HepG2 (cell line): Measurements from ENCODE around the gene NAA15. TPM values are rescaled to one million over a fixed set of nuclear protein-coding genes. Genes with fewer than 3 reads are reported as not detected.

Source experiments
- BCLAF1 ChIP-seq: fragments of 450-650 bp; IDR thresholded peaks from 2 replicates; pipeline ENCODE4 v1.6.1; 2017; ENCODE audit warnings: mild to moderate bottlenecking
- ERF ChIP-seq: IDR thresholded peaks from 2 replicates; pipeline ENCODE4 v1.6.1; 2018; ENCODE audit warnings: missing biosample characterization, missing genetic modification reagents
- KDM2A ChIP-seq: sonication (generic); formaldehyde crosslinking; IDR thresholded peaks from 2 replicates; pipeline ENCODE4 v1.4.0; 2020; ENCODE audit warnings: low read depth, missing genetic modification reagents, borderline replicate concordance
- MNT ChIP-seq: fragments of 450-650 bp; IDR thresholded peaks from 2 replicates; pipeline ENCODE4 v1.6.1; 2016
- NFKB2 ChIP-seq: sonication (generic); formaldehyde crosslinking; IDR thresholded peaks from 2 replicates; pipeline ENCODE4 v1.4.0; 2020; ENCODE audit warnings: missing genetic modification reagents, borderline replicate concordance
- RBAK ChIP-seq: sonication (generic); formaldehyde crosslinking; IDR thresholded peaks from 2 replicates; pipeline ENCODE4 v1.5.1; 2020; ENCODE audit warnings: mild to moderate bottlenecking, missing genetic modification reagents
- RERE ChIP-seq: IDR thresholded peaks from 2 replicates; pipeline ENCODE4 v1.6.1; 2016; ENCODE audit warnings: low read depth, missing genetic modification reagents, missing compliant biosample characterization
- SAP130 ChIP-seq: IDR thresholded peaks from 2 replicates; pipeline ENCODE4 v1.6.1; 2016; ENCODE audit warnings: low read depth
- SATB2 ChIP-seq: sonication (generic); formaldehyde crosslinking; IDR thresholded peaks from 2 replicates; pipeline ENCODE4 v1.5.0; 2020; ENCODE audit warnings: missing genetic modification reagents
- TOPORS ChIP-seq: sonication (generic); formaldehyde crosslinking; IDR thresholded peaks from 2 replicates; pipeline ENCODE4 v1.8.0; 2023; ENCODE audit warnings: mild to moderate bottlenecking, missing genetic modification reagents
- YY1 ChIP-seq: IDR thresholded peaks from 2 replicates; pipeline ENCODE4 v1.6.1; 2011; ENCODE audit warnings: low read length, low read depth, moderate library complexity, mild to moderate bottlenecking; ENCODE audit not compliant: insufficient read depth, insufficient replicate concordance
- ZNF18 ChIP-seq: sonication (generic); formaldehyde crosslinking; IDR thresholded peaks from 2 replicates; pipeline ENCODE4 v1.8.0; 2022; ENCODE audit warnings: mild to moderate bottlenecking, missing genetic modification reagents; ENCODE audit not compliant: insufficient replicate concordance
- ZNF276 ChIP-seq: sonication (generic); formaldehyde crosslinking; IDR thresholded peaks from 2 replicates; pipeline ENCODE4 v1.4.0; 2020; ENCODE audit warnings: mild to moderate bottlenecking, low read depth, missing genetic modification reagents
- ZNF33A ChIP-seq: sonication (generic); formaldehyde crosslinking; IDR thresholded peaks from 2 replicates; pipeline ENCODE4 v1.5.1; 2020; ENCODE audit warnings: missing genetic modification reagents, mild to moderate bottlenecking, moderate library complexity, borderline replicate concordance
- ZNF772 ChIP-seq: sonication (generic); formaldehyde crosslinking; IDR thresholded peaks from 2 replicates; pipeline ENCODE4 v1.5.0; 2020; ENCODE audit warnings: mild to moderate bottlenecking, missing genetic modification reagents
- polyA plus RNA-seq, 8 experiments: library from polyadenylated mRNA; depleted of rRNA in 3 of 8; stranded (reverse) in 7 of 8; unstranded in 1 of 8; fragments of >200 nt; fragmentation: Illumina TruSeq in 4 of 8; extraction: Trizol in 4 of 8; gene quantifications; 2 replicates each; pipeline versions ENCODE4 v1.2.1 to v1.2.3, GENCODE V29; 2011 to 2016; ENCODE audit warnings: low read depth in 4 of 8, missing spikeins in 1 of 8, mixed read lengths in 1 of 8; ENCODE audit not compliant: insufficient read depth in 1 of 8
- total RNA-seq, 5 experiments: library from RNA; depleted of rRNA; stranded (reverse); fragments of >200 nt; fragmentation: Illumina TruSeq; extraction: Trizol; gene quantifications; 2 replicates each; pipeline ENCODE4 v1.2.3, GENCODE V29; 2016; ENCODE audit warnings: low read depth in 1 of 5

Gene NAA15
- total and polyA plus RNA-seq, 2 of the 13 experiments (the other 11 are each of a cell fraction or from before 2014, with no cell fraction given) = 6.2 to 50.2 TPM

- peak; percentile 92 for TF ChIP-seq KDM2A (CRISPR knock-in tag)
- 0 out of 2 replicates have a peak, but pooled peaks have one; percentile 83 for TF ChIP-seq TOPORS
- TF ChIP-seq MNT = no peak
- peak; percentile 69 for TF ChIP-seq ERF (CRISPR knock-in tag)
- TF ChIP-seq NFKB2 (CRISPR knock-in tag) = peak; percentile 89; the same call in 1 of the 2 replicates
- no peak for TF ChIP-seq ZNF33A (CRISPR knock-in tag)
- no peak for TF ChIP-seq RBAK (CRISPR knock-in tag)
- TF ChIP-seq SAP130 (CRISPR knock-in tag) = peak; percentile 81
- peak; percentile 77; the same call in 1 of the 2 replicates for TF ChIP-seq ZNF276 (CRISPR knock-in tag)
- TF ChIP-seq ZNF18 (CRISPR knock-in tag) = peak; percentile 76
- peak; percentile 39; the same call in 1 of the 2 replicates for TF ChIP-seq ZNF772
- peak; percentile 98 for TF ChIP-seq YY1
- TF ChIP-seq SATB2 (CRISPR knock-in tag) = 0 out of 2 replicates have a peak, but pooled peaks have one; percentile 70
- no peak for TF ChIP-seq BCLAF1
- TF ChIP-seq RERE (CRISPR knock-in tag) = peak; percentile 55; the same call in 1 of the 2 replicates
These were observed 5.9 kb upstream of the NAA15 start (continued) for GRCh38 chr4:139295206-139295941.
